Stomach smooth muscle (tissue), 2 donors: Measurements from ENCODE around the gene BEST3.

Experiments
- H3K27ac ChIP-seq: one replicate; pipeline ENCODE4 v1.7.0; 2013; ENCODE audit warnings: mild to moderate bottlenecking, low read length, inconsistent platforms
- H3K27me3 ChIP-seq, 2 donors: one replicate each; pipeline ENCODE4 v1.7.0; 2013; ENCODE audit warnings: low read length in 2 of 2; ENCODE audit not compliant: insufficient read depth in 2 of 2, control insufficient read depth in 1 of 2
- H3K36me3 ChIP-seq, 2 donors: one replicate each; pipeline ENCODE4 v1.7.0; 2013; ENCODE audit warnings: low read length in 2 of 2; ENCODE audit not compliant: control insufficient read depth in 2 of 2, insufficient read depth in 2 of 2
- H3K4me1 ChIP-seq: one replicate; pipeline ENCODE4 v1.7.0; 2013; ENCODE audit warnings: low read length; ENCODE audit not compliant: control insufficient read depth, insufficient read depth
- H3K4me3 ChIP-seq, 2 donors: one replicate each; pipeline ENCODE4 v1.7.0; 2013; ENCODE audit warnings: low read length in 2 of 2
- H3K9ac ChIP-seq, 2 donors: one replicate each; pipeline ENCODE4 v1.7.0; 2013; ENCODE audit warnings: low read length in 2 of 2, mild to moderate bottlenecking in 1 of 2
- H3K9me3 ChIP-seq, 2 donors: one replicate each; pipeline ENCODE4 v1.7.0; 2013; ENCODE audit warnings: low read length in 2 of 2; ENCODE audit not compliant: control insufficient read depth in 2 of 2
- donor health status: healthy.
- donor health status: Pancreatic carcinoma.

The BEST3 gene

GRCh38 chr12:69698769-69699540 lies at the start of gene BEST3:
Gene BEST3, minus strand, starts transcription at chr12:69699303. Its CDS starts 1,505 bp downstream, at chr12:69697798.
- no peaks in the 10 kb centered on the region for H3K36me3 ChIP-seq
- H3K27me3 ChIP-seq = no peaks in the 10 kb centered on the region
- H3K4me1 ChIP-seq = no peaks in the 10 kb centered on the region
- no peaks in the 10 kb centered on the region for H3K9me3 ChIP-seq
- no peak within 1 kb of the TSS for H3K9ac ChIP-seq
- no peak within 1 kb of the TSS for H3K4me3 ChIP-seq
- no peak within 1 kb of the TSS for H3K27ac ChIP-seq

GRCh38 chr12:69744109-69744508 lies 45.0 kb upstream of the BEST3 start:
- H3K27me3 ChIP-seq = no peaks in the 10 kb centered on the region
- no peak overlapping the region for H3K27ac ChIP-seq
- H3K9ac ChIP-seq = no peak overlapping the region
- H3K36me3 ChIP-seq = no peaks in the 10 kb centered on the region
- H3K4me3 ChIP-seq = no peak overlapping the region
- H3K9me3 ChIP-seq = no peaks in the 10 kb centered on the region
- peaks cover 5% of the 10 kb centered on the region for H3K4me1 ChIP-seq

- H3K4me3 ChIP-seq = peak overlapping the region; percentile 80 to 82
- peaks cover 5% of the 10 kb centered on the region for H3K4me1 ChIP-seq
- H3K9ac ChIP-seq = peak overlapping the region; percentile 61 to 62
- no peaks in the 10 kb centered on the region for H3K27me3 ChIP-seq
- no peaks in the 10 kb centered on the region for H3K9me3 ChIP-seq
- H3K36me3 ChIP-seq = no peaks in the 10 kb centered on the region
- H3K27ac ChIP-seq = no peak overlapping the region
Observed at GRCh38 chr12:69739287-69740191, 40.4 kb upstream of the BEST3 start.

- peaks cover 5% of the 10 kb centered on the region for H3K4me1 ChIP-seq
- H3K27ac ChIP-seq = no peak within 1 kb of the TSS
- peak within 1 kb of the TSS; percentile 62 to 64 for H3K9ac ChIP-seq
- H3K36me3 ChIP-seq = no peaks in the 10 kb centered on the region
- no peaks in the 10 kb centered on the region for H3K9me3 ChIP-seq
- no peaks in the 10 kb centered on the region for H3K27me3 ChIP-seq
- H3K4me3 ChIP-seq = peak within 1 kb of the TSS; percentile 80 to 82
Observed at GRCh38 chr12:69738351-69739286, 39.5 kb upstream of the BEST3 start, which contains the start of gene RAB3IP. Gene RAB3IP, plus strand, starts transcription at chr12:69738860. Its CDS starts 16,549 bp downstream, at chr12:69755409.

GRCh38 chr12:69733638-69734037 lies 34.5 kb upstream of the BEST3 start:
- Histone ChIP-seq H3K9me3 (no peaks in the 10 kb centered on the region), H3K4me1 (no peaks in the 10 kb centered on the region), H3K9ac (no peak overlapping the region), H3K27me3 (no peaks in the 10 kb centered on the region), H3K36me3 (no peaks in the 10 kb centered on the region), H3K4me3 (no peak overlapping the region), H3K27ac (no peak overlapping the region)

GRCh38 chr12:69732088-69732487 lies 33.0 kb upstream of the BEST3 start:
- Histone ChIP-seq H3K4me1 (no peaks in the 10 kb centered on the region), H3K9ac (no peak overlapping the region), H3K36me3 (no peaks in the 10 kb centered on the region), H3K9me3 (no peaks in the 10 kb centered on the region), H3K27me3 (no peaks in the 10 kb centered on the region), H3K27ac (no peak overlapping the region), H3K4me3 (no peak overlapping the region)

- Histone ChIP-seq H3K27ac (no peak overlapping the region), H3K4me3 (no peak overlapping the region), H3K27me3 (no peaks in the 10 kb centered on the region)
Observed at GRCh38 chr12:69726922-69727321, 27.8 kb upstream of the BEST3 start.

GRCh38 chr12:69720750-69721149 lies 21.6 kb upstream of the BEST3 start:
- H3K9ac ChIP-seq = no peak overlapping the region
- H3K27me3 ChIP-seq = peaks cover 0 to 2% of the 10 kb centered on the region in 2 donors
- no peak overlapping the region for H3K27ac ChIP-seq
- H3K36me3 ChIP-seq = no peaks in the 10 kb centered on the region
- no peaks in the 10 kb centered on the region for H3K9me3 ChIP-seq
- no peaks in the 10 kb centered on the region for H3K4me1 ChIP-seq
- H3K4me3 ChIP-seq = no peak overlapping the region

More at GRCh38 chr12:69726922-69727321, 27.8 kb upstream of the BEST3 start:
- Histone ChIP-seq H3K4me1 (no peaks in the 10 kb centered on the region), H3K9ac (no peak overlapping the region), H3K36me3 (no peaks in the 10 kb centered on the region), H3K9me3 (no peaks in the 10 kb centered on the region)

GRCh38 chr12:69719336-69720316 lies 20.5 kb upstream of the BEST3 start:
- Histone ChIP-seq H3K36me3 (no peaks in the 10 kb centered on the region), H3K27ac (no peak overlapping the region), H3K4me1 (no peaks in the 10 kb centered on the region), H3K9me3 (no peaks in the 10 kb centered on the region), H3K9ac (no peak overlapping the region), H3K27me3 (peaks cover 0 to 2% of the 10 kb centered on the region in 2 donors), H3K4me3 (no peak overlapping the region)
